ENCODE results near the gene MGST3.
"Not testable (repeated sequence)": the region's sequence is repeated elsewhere in the genome, so short reads cannot be mapped to it uniquely, and the experiment has no call there.

Gene MGST3

GRCh38 chr1:165686971-165687433 is 56.0 kb downstream of the MGST3 start:
- no peak for FAIRE-seq
- DNase-seq (ENCODE audit: extremely low spot score, insufficient read length, low read depth), result no peak

DNA sequence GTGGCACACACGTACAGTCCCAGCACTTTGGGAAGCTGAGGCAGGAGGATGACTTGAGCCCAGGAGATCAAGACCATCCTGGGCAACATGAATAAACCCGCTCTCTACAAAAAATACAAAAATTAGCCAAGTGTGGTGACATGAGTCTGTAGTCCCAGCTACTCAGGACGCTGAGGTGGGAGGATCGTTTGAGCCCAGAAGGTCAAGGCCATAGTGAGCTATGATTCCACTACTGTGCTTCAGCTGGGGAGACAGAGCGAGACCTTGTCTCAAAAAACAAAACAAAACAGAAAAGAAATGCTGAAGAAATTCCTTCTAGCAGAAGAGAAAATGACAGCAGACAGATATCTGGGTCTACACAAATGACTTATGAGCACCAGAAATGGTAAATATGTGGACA is 57.0 kb downstream of the MGST3 start:
- no peak for DNase-seq (ENCODE audit: extremely low spot score, insufficient read length, low read depth)
- FAIRE-seq, result no peak

- FAIRE-seq (no peak), DNase-seq (ENCODE audit: extremely low spot score, insufficient read length, low read depth) (no peak)
These were observed 64.0 kb downstream of the MGST3 start for GRCh38 chr1:165695031-165695430.

DNA sequence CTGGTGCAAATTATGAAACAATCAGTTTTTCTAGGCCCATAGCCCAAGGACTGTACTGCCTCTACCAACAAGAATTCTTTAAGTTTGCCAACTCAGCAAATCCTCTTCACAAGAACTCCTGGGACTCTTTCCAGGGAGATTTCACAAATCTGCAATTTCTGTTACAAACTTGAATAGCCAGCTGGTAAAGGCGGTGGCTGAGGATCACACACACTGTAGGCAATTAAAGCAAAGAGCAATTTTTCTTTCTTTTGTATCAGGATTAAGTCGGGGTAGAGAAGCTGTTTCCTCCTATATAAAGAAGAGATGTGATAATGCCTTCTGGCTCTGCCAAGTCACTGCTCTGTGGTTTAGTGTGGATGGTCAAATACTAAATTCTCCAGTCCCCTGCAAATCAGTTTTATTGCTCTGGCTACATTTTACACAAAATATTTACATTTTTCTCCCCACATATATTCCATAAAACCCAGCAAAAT is 65.6 kb downstream of the MGST3 start:
- DNase-seq (ENCODE audit: extremely low spot score, insufficient read length, low read depth) (no peak), FAIRE-seq (no peak)

DNA sequence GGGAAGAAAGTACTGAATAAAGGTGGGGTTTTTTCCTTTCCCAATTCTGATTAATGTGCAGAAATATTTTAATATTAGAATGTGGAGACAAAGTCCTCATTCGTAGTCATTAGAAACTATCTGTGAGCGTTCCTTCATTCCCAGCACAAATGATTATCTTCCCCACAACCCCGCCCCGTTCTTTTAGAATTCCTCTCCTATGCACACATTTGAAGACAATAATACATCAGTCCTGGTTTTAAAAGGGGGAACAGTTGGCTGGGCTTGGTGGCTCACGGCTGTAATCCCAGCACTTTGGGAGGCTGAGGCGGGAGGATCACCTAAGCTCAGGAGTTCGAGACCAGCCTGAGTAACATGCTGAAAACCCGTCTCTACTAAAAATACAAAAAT is 66.5 kb downstream of the MGST3 start:
- DNase-seq (ENCODE audit: extremely low spot score, insufficient read length, low read depth) (no peak), FAIRE-seq (no peak)

GRCh38 chr1:165697881-165698760 is 67.1 kb downstream of the MGST3 start, which contains the start of gene ALDH9A1:
ALDH9A1 (minus strand) TSS chr1:165698562; CDS start chr1:165698558, 4 bp downstream.
- DNase-seq (ENCODE audit: extremely low spot score, insufficient read length, low read depth) (peak; percentile 81), FAIRE-seq (peak; percentile 90)

DNA sequence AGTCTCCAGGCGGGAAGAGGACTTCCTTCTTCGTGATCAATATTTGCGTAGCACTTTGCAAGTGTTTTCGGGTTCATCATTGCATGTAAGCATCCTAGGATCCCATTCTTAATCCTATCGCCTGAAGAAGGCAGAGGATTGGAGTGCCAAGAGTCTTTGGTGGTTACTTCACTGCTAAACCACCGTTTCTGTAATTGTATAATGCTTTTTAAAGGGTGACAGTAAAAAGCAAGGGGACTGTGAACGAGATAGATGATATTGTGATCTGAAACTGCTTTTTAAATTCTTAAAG is 67.7 kb downstream of the MGST3 start:
- FAIRE-seq (no peak), DNase-seq (ENCODE audit: extremely low spot score, insufficient read length, low read depth) (no peak)

- FAIRE-seq (no peak), DNase-seq (ENCODE audit: extremely low spot score, insufficient read length, low read depth) (no peak)
These were observed 68.5 kb downstream of the MGST3 start for GRCh38 chr1:165699577-165699976.

GRCh38 chr1:165701922-165702321 is 70.9 kb downstream of the MGST3 start:
- not testable (repeated sequence) for DNase-seq (ENCODE audit: extremely low spot score, insufficient read length, low read depth); FAIRE-seq

GRCh38 chr1:165703648-165704047 is 72.6 kb downstream of the MGST3 start:
- FAIRE-seq (no peak), DNase-seq (ENCODE audit: extremely low spot score, insufficient read length, low read depth) (no peak)

All from GM18507 (cell line).